Erythroblast (primary cell): ENCODE measurements around the gene NKX6-1.

ENCODE experiments used
- GATA1 ChIP-seq: IDR thresholded peaks from 2 replicates; pipeline ENCODE4 v1.6.1; 2011; ENCODE audit warnings: low read depth, mild to moderate bottlenecking, control low read depth, low read length, moderate library complexity
- POLR2A ChIP-seq: IDR thresholded peaks from 2 replicates; pipeline ENCODE4 v1.6.1; 2011; ENCODE audit warnings: mild to moderate bottlenecking, low read length

GRCh38 chr4:84479663-84480062, 19.4 kb downstream of the NKX6-1 start:
- no peak for TF ChIP-seq POLR2A
- TF ChIP-seq GATA1: no peak
